GM23338 (cell line): Measurements from ENCODE around the gene USH1G. TPM values are rescaled to one million over a fixed set of nuclear protein-coding genes. Genes with fewer than 3 reads are reported as not detected.

Source experiments
- ATAC-seq: fragments of 200-7000 bp; cut with Tn5 transposase; 3 replicates; pipeline ENCODE4 v1.9.1; 2020
- DNase-seq: peaks from one replicate; pipeline ENCODE4 v3.0.0-alpha.2; 2015; ENCODE audit warnings: low spot score
- H2AFZ ChIP-seq: fragments of 200-600 bp; sonication (generic); 2 replicates; pipeline ENCODE4 v1.8.0; 2016; ENCODE audit warnings: antibody characterized with exemption, mild to moderate bottlenecking, moderate library complexity
- H3F3A ChIP-seq: fragments of 200-600 bp; sonication (generic); replicated peaks from 2 replicates; pipeline ENCODE4 v1.8.0; 2017; ENCODE audit warnings: antibody characterized with exemption, mixed run types, low read depth
- H3K27ac ChIP-seq: fragments of 200-600 bp; sonication (generic); 2 replicates; pipeline ENCODE4 v1.6.1; 2016; ENCODE audit warnings: low read depth
- H3K27me3 ChIP-seq: fragments of 200-600 bp; sonication (generic); 2 replicates; pipeline ENCODE4 v1.8.0; 2016; ENCODE audit warnings: mild to moderate bottlenecking, mixed run types, moderate library complexity; ENCODE audit not compliant: insufficient read depth
- H3K36me3 ChIP-seq: fragments of 200-600 bp; sonication (generic); 2 replicates; pipeline ENCODE4 v1.8.0; 2016; ENCODE audit warnings: mild to moderate bottlenecking; ENCODE audit not compliant: insufficient read depth
- H3K4me1 ChIP-seq: fragments of 200-600 bp; sonication (generic); 2 replicates; pipeline ENCODE4 v1.8.0; 2016; ENCODE audit warnings: mild to moderate bottlenecking, moderate library complexity; ENCODE audit not compliant: insufficient read depth
- H3K4me2 ChIP-seq: fragments of 200-600 bp; sonication (generic); 2 replicates; pipeline ENCODE4 v1.7.1; 2017; ENCODE audit warnings: mixed run types
- H3K4me3 ChIP-seq: fragments of 200-600 bp; sonication (generic); 2 replicates; pipeline ENCODE4 v1.6.1; 2016; ENCODE audit warnings: mixed run types
- H3K79me2 ChIP-seq: fragments of 200-600 bp; sonication (generic); replicated peaks from 2 replicates; pipeline ENCODE4 v1.8.0; 2017; ENCODE audit warnings: mild to moderate bottlenecking; ENCODE audit not compliant: insufficient read depth
- H3K9me2 ChIP-seq: fragments of 200-600 bp; sonication (generic); 2 replicates; pipeline ENCODE4 v1.8.0; 2017; ENCODE audit not compliant: insufficient read depth
- H4K20me1 ChIP-seq: fragments of 200-600 bp; sonication (generic); replicated peaks from 2 replicates; pipeline ENCODE4 v1.8.0; 2017; ENCODE audit warnings: mild to moderate bottlenecking; ENCODE audit not compliant: insufficient read depth
- H3K27ac Mint-ChIP-seq: 2 replicates; pipeline ENCODE4 v1.8.0; 2020; ENCODE audit warnings: inconsistent platforms, mild to moderate bottlenecking, moderate library complexity, mixed read lengths
- H3K27me3 Mint-ChIP-seq: 3 replicates; pipeline ENCODE4 v1.8.0; 2022; ENCODE audit warnings: low read depth, mild to moderate bottlenecking, moderate library complexity, mixed read lengths, inconsistent platforms; ENCODE audit not compliant: insufficient read depth, poor library complexity
- H3K36me3 Mint-ChIP-seq: 3 replicates; pipeline ENCODE4 v1.8.0; 2021; ENCODE audit warnings: low read depth, mild to moderate bottlenecking, inconsistent platforms, moderate library complexity, mixed read lengths
- H3K4me1 Mint-ChIP-seq: 3 replicates; pipeline ENCODE4 v1.8.0; 2020; ENCODE audit warnings: mild to moderate bottlenecking, inconsistent platforms, mixed read lengths
- H3K4me3 Mint-ChIP-seq: 3 replicates; pipeline ENCODE4 v1.8.0; 2021; ENCODE audit warnings: moderate library complexity, mild to moderate bottlenecking, inconsistent platforms, mixed read lengths
- H3K9me3 Mint-ChIP-seq: 3 replicates; pipeline ENCODE4 v1.8.0; 2020; ENCODE audit warnings: moderate library complexity, mild to moderate bottlenecking, inconsistent platforms, mixed read lengths
- CREB1 ChIP-seq: fragments of 250-450 bp; sonication (Bioruptor Pico); IDR thresholded peaks from 2 replicates; pipeline ENCODE4 v1.5.0; 2020; ENCODE audit warnings: low read depth, mild to moderate bottlenecking, moderate library complexity
- EZH2 ChIP-seq: fragments of 200-600 bp; sonication (generic); IDR thresholded peaks from one replicate; pipeline ENCODE4 v1.8.0; 2017; ENCODE audit warnings: antibody characterized with exemption, mild to moderate bottlenecking, low read depth; ENCODE audit not compliant: unreplicated experiment
- EZH2phosphoT487 ChIP-seq: fragments of 200-600 bp; sonication (generic); IDR thresholded peaks from one replicate; pipeline ENCODE4 v1.8.1; 2018; ENCODE audit warnings: antibody characterized with exemption; ENCODE audit not compliant: unreplicated experiment
- JUNB ChIP-seq: IDR thresholded peaks from one replicate; pipeline ENCODE4 v1.6.1; 2016; ENCODE audit warnings: antibody characterized with exemption; ENCODE audit not compliant: unreplicated experiment
- NANOG ChIP-seq: IDR thresholded peaks from 2 replicates; pipeline ENCODE4 v1.6.1; 2016; ENCODE audit warnings: antibody characterized with exemption, borderline replicate concordance
- POLR2AphosphoS5 ChIP-seq: IDR thresholded peaks from 2 replicates; pipeline ENCODE4 v1.6.1; 2016; ENCODE audit warnings: antibody characterized with exemption, low read depth
- ZNF114 ChIP-seq: fragments of 250-450 bp; sonication (Bioruptor Pico); IDR thresholded peaks from 2 replicates; pipeline ENCODE4 v1.5.0; 2020; ENCODE audit warnings: mild to moderate bottlenecking, moderate library complexity
- ZNF331 ChIP-seq: fragments of 250-450 bp; sonication (Bioruptor Pico); IDR thresholded peaks from 2 replicates; pipeline ENCODE4 v1.5.0; 2020; ENCODE audit warnings: low read depth, mild to moderate bottlenecking, moderate library complexity
- polyA plus RNA-seq: library from polyadenylated mRNA; unstranded; fragments of >200 nt; fragmentation: Nextera tagmentation; extraction: Ambion mirVana; gene quantifications from 2 replicates; pipeline ENCODE4 v1.2.1, GENCODE V29; 2016
- total RNA-seq: library from RNA; depleted of rRNA; stranded (reverse); fragments of >200 nt; shearing (Covaris generic); gene quantifications from 2 replicates; pipeline ENCODE4 v1.2.3, GENCODE V29; 2014
- TF ChIP-seq, protein P1 (sequence below), 2 experiments: fragments of 200-600 bp in 1 of 2; sonication (generic) in 1 of 2; conservative IDR thresholded peaks; 2 replicates each; pipeline versions ENCODE4 v1.5.1 to v1.6.1; 2016 to 2017; ENCODE audit warnings: antibody characterized with exemption in 2 of 2, low read depth in 2 of 2, mild to moderate bottlenecking in 2 of 2, moderate library complexity in 1 of 2
- TF ChIP-seq, protein P2 (sequence below): IDR thresholded peaks from one replicate; pipeline ENCODE4 v1.6.1; 2018; ENCODE audit warnings: antibody characterized with exemption; ENCODE audit not compliant: unreplicated experiment
- TF ChIP-seq, protein P3 (sequence below): fragments of 250-450 bp; sonication (Bioruptor Pico); IDR thresholded peaks from 2 replicates; pipeline ENCODE4 v1.5.0; 2020; ENCODE audit warnings: mild to moderate bottlenecking, moderate library complexity
- TF ChIP-seq, protein P4 (sequence below): IDR thresholded peaks from 2 replicates; pipeline ENCODE4 v1.6.1; 2016; ENCODE audit warnings: antibody characterized with exemption

USH1G gene
- total and polyA plus RNA-seq, 2 experiments from 2014 or later = 0.34 to 1.7 TPM

DNA sequence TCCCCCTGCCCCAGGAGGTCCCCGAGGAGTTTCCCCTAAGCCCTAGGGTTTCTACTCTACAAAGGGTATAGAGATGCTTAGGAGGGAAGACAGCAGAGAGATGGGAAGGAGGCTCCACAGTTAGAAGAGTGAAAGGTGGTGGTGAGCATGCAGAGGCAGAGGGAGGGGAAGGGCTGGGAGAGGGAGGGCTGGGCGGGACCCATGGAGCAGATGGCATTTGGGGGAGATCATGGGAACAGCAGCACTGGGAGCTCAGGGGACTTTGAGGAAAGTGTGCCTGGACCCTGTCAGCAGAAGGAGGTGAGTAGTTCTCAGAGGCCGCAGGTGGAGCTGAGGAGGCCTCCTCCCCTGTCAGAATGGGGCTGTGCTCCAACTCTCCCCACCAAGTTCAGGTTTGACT, 12.0 kb upstream of the USH1G start:
- Histone ChIP-seq H3K36me3 (no peaks in the 10 kb centered on the region), H2AFZ (peak overlapping the region; percentile 94), H3K4me1 (no peaks in the 10 kb centered on the region), H3K27me3 (peaks cover 78% of the 10 kb centered on the region), H3K9me2 (no peaks in the 10 kb centered on the region), H3K4me2 (peak overlapping the region; percentile 81), H3F3A (no peaks in the 10 kb centered on the region), H3K4me3 (peak overlapping the region; percentile 58), H3K79me2 (no peaks in the 10 kb centered on the region), H3K27ac (no peak overlapping the region), H4K20me1 (no peaks in the 10 kb centered on the region)
- Mint-ChIP-seq H3K4me3 (peak overlapping the region; percentile 64), H3K27me3 (peaks cover 62% of the 10 kb centered on the region), H3K9me3 (no peaks in the 10 kb centered on the region), H3K36me3 (no peaks in the 10 kb centered on the region), H3K27ac (no peak overlapping the region), H3K4me1 (peaks cover 9% of the 10 kb centered on the region; the same call in 2 of the 3 replicates)
- DNase-seq (no peak), ATAC-seq (peak; percentile 13)
- TF ChIP-seq, protein P1, sequence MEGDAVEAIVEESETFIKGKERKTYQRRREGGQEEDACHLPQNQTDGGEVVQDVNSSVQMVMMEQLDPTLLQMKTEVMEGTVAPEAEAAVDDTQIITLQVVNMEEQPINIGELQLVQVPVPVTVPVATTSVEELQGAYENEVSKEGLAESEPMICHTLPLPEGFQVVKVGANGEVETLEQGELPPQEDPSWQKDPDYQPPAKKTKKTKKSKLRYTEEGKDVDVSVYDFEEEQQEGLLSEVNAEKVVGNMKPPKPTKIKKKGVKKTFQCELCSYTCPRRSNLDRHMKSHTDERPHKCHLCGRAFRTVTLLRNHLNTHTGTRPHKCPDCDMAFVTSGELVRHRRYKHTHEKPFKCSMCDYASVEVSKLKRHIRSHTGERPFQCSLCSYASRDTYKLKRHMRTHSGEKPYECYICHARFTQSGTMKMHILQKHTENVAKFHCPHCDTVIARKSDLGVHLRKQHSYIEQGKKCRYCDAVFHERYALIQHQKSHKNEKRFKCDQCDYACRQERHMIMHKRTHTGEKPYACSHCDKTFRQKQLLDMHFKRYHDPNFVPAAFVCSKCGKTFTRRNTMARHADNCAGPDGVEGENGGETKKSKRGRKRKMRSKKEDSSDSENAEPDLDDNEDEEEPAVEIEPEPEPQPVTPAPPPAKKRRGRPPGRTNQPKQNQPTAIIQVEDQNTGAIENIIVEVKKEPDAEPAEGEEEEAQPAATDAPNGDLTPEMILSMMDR (conservative IDR thresholded peaks at IDR 0.05; ENCODE audit: low read depth in 2 of 2) = no peak
- TF ChIP-seq POLR2AphosphoS5 (no peak), NANOG (no peak), EZH2 (no peak), ZNF331 (CRISPR knock-in tag) (no peak), EZH2phosphoT487 (no peak), CREB1 (no peak), ZNF114 (CRISPR knock-in tag) (no peak), JUNB (no peak)
- TF ChIP-seq, protein P2, sequence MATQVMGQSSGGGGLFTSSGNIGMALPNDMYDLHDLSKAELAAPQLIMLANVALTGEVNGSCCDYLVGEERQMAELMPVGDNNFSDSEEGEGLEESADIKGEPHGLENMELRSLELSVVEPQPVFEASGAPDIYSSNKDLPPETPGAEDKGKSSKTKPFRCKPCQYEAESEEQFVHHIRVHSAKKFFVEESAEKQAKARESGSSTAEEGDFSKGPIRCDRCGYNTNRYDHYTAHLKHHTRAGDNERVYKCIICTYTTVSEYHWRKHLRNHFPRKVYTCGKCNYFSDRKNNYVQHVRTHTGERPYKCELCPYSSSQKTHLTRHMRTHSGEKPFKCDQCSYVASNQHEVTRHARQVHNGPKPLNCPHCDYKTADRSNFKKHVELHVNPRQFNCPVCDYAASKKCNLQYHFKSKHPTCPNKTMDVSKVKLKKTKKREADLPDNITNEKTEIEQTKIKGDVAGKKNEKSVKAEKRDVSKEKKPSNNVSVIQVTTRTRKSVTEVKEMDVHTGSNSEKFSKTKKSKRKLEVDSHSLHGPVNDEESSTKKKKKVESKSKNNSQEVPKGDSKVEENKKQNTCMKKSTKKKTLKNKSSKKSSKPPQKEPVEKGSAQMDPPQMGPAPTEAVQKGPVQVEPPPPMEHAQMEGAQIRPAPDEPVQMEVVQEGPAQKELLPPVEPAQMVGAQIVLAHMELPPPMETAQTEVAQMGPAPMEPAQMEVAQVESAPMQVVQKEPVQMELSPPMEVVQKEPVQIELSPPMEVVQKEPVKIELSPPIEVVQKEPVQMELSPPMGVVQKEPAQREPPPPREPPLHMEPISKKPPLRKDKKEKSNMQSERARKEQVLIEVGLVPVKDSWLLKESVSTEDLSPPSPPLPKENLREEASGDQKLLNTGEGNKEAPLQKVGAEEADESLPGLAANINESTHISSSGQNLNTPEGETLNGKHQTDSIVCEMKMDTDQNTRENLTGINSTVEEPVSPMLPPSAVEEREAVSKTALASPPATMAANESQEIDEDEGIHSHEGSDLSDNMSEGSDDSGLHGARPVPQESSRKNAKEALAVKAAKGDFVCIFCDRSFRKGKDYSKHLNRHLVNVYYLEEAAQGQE = no peak
- TF ChIP-seq, protein P3, sequence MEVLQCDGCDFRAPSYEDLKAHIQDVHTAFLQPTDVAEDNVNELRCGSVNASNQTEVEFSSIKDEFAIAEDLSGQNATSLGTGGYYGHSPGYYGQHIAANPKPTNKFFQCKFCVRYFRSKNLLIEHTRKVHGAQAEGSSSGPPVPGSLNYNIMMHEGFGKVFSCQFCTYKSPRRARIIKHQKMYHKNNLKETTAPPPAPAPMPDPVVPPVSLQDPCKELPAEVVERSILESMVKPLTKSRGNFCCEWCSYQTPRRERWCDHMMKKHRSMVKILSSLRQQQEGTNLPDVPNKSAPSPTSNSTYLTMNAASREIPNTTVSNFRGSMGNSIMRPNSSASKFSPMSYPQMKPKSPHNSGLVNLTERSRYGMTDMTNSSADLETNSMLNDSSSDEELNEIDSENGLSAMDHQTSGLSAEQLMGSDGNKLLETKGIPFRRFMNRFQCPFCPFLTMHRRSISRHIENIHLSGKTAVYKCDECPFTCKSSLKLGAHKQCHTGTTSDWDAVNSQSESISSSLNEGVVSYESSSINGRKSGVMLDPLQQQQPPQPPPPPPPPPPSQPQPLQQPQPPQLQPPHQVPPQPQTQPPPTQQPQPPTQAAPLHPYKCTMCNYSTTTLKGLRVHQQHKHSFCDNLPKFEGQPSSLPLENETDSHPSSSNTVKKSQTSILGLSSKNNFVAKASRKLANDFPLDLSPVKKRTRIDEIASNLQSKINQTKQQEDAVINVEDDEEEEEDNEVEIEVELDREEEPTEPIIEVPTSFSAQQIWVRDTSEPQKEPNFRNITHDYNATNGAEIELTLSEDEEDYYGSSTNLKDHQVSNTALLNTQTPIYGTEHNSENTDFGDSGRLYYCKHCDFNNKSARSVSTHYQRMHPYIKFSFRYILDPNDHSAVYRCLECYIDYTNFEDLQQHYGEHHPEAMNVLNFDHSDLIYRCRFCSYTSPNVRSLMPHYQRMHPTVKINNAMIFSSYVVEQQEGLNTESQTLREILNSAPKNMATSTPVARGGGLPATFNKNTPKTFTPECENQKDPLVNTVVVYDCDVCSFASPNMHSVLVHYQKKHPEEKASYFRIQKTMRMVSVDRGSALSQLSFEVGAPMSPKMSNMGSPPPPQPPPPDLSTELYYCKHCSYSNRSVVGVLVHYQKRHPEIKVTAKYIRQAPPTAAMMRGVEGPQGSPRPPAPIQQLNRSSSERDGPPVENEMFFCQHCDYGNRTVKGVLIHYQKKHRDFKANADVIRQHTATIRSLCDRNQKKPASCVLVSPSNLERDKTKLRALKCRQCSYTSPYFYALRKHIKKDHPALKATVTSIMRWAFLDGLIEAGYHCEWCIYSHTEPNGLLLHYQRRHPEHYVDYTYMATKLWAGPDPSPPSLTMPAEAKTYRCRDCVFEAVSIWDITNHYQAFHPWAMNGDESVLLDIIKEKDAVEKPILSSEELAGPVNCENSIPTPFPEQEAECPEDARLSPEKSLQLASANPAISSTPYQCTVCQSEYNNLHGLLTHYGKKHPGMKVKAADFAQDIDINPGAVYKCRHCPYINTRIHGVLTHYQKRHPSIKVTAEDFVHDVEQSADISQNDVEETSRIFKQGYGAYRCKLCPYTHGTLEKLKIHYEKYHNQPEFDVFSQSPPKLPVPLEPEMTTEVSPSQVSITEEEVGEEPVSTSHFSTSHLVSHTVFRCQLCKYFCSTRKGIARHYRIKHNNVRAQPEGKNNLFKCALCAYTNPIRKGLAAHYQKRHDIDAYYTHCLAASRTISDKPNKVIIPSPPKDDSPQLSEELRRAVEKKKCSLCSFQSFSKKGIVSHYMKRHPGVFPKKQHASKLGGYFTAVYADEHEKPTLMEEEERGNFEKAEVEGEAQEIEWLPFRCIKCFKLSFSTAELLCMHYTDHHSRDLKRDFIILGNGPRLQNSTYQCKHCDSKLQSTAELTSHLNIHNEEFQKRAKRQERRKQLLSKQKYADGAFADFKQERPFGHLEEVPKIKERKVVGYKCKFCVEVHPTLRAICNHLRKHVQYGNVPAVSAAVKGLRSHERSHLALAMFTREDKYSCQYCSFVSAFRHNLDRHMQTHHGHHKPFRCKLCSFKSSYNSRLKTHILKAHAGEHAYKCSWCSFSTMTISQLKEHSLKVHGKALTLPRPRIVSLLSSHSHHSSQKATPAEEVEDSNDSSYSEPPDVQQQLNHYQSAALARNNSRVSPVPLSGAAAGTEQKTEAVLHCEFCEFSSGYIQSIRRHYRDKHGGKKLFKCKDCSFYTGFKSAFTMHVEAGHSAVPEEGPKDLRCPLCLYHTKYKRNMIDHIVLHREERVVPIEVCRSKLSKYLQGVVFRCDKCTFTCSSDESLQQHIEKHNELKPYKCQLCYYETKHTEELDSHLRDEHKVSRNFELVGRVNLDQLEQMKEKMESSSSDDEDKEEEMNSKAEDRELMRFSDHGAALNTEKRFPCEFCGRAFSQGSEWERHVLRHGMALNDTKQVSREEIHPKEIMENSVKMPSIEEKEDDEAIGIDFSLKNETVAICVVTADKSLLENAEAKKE (CRISPR knock-in tag) = no peak
- TF ChIP-seq, protein P4, sequence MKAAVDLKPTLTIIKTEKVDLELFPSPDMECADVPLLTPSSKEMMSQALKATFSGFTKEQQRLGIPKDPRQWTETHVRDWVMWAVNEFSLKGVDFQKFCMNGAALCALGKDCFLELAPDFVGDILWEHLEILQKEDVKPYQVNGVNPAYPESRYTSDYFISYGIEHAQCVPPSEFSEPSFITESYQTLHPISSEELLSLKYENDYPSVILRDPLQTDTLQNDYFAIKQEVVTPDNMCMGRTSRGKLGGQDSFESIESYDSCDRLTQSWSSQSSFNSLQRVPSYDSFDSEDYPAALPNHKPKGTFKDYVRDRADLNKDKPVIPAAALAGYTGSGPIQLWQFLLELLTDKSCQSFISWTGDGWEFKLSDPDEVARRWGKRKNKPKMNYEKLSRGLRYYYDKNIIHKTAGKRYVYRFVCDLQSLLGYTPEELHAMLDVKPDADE = no peak
